Stromal cell of bone marrow (primary cell): Measurements from ENCODE around the gene RDX.
"Not testable (repeated sequence)": the region's sequence is repeated elsewhere in the genome, so short reads cannot be mapped to it uniquely, and the experiment has no call there.

Experiments used
- DNase-seq: peaks from one replicate; pipeline ENCODE4 v3.0.0-alpha.2; 2012; ENCODE audit warnings: low read depth

The RDX gene

GRCh38 chr11:110305169-110306018 lies 9.0 kb upstream of the RDX start:
- no peak for DNase-seq

DNA sequence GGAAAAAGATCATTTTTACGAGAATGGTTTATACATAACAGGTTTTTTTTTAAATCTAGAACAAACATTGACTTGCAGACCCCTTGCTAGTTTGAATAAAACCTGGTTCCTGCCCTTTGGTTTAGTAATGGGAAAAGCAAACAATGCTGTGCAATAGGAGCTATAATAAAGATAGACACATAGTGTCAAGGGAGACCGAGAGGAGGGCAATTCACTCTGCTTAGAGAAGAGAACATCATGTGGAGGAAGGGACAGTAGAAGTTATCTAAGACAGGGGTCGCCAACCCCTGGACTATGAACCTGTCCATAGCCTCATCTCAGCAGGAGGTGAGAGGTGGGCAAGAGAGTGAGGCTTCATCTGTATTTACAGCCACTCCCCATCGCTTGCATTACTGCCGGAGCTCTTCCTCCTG lies 7.0 kb upstream of the RDX start:
- no peak for DNase-seq

- DNase-seq: no peak
Observed at GRCh38 chr11:110301577-110301976, 5.2 kb upstream of the RDX start.

- DNase-seq: no peak
Observed at GRCh38 chr11:110301032-110301431, 4.6 kb upstream of the RDX start.

- DNase-seq: no peak
Observed at GRCh38 chr11:110299006-110299785, 2.8 kb upstream of the RDX start.

DNA sequence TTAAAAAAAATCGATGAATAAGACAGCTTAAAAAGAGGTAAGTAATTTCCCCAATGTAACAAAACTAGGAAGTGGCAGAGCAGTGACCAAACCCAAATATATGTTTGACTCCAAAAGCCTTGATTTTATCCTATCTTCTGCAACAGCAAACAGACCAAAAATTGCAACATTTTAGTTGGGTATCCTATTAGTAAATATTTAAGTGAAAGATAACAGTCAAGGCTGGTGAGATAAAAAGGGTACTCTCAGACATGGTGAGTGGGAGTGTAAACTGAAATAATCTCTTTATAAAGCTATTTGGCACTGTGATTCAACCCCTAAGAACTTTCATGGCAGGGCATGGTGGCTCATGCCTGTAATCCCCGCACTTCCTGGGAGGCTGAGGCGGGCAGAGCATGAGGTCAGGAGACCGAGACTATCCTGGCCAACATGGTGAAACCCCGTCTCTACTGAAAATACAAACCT lies 1.9 kb upstream of the RDX start:
- DNase-seq: no peak

- no peak for DNase-seq
Observed at GRCh38 chr11:110297726-110298300, 1.4 kb upstream of the RDX start.

- no peak for DNase-seq
Observed at GRCh38 chr11:110297076-110297725, 787 bp upstream of the RDX start.

GRCh38 chr11:110295531-110296225 lies 736 bp downstream of the RDX start:
- DNase-seq: peak; percentile 16

GRCh38 chr11:110295086-110295485 lies 1.3 kb downstream of the RDX start:
- DNase-seq: no peak

- no peak for DNase-seq
Observed at GRCh38 chr11:110294509-110294908, 1.9 kb downstream of the RDX start.

DNA sequence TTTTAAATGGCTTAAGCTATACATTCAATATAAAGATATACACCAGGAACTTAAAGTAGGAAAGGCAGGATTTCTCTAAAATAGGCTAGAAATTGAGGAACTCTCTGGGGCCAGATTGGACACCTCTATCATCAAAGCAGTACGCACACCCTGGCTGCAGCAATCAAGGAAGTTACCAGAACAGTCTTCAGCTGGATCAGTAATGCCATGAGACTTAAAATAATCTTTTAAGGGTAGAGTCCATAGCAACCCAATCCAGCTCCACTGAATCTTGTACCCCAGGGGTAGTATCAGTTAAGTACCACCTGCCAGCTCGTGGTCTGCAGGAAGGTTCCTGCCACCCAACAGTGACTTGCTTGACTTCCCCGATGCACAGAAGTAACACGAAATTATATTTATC lies 3.0 kb downstream of the RDX start:
- DNase-seq: no peak

- DNase-seq: not testable (repeated sequence)
Observed at GRCh38 chr11:110292146-110292545, 4.3 kb downstream of the RDX start.

DNA sequence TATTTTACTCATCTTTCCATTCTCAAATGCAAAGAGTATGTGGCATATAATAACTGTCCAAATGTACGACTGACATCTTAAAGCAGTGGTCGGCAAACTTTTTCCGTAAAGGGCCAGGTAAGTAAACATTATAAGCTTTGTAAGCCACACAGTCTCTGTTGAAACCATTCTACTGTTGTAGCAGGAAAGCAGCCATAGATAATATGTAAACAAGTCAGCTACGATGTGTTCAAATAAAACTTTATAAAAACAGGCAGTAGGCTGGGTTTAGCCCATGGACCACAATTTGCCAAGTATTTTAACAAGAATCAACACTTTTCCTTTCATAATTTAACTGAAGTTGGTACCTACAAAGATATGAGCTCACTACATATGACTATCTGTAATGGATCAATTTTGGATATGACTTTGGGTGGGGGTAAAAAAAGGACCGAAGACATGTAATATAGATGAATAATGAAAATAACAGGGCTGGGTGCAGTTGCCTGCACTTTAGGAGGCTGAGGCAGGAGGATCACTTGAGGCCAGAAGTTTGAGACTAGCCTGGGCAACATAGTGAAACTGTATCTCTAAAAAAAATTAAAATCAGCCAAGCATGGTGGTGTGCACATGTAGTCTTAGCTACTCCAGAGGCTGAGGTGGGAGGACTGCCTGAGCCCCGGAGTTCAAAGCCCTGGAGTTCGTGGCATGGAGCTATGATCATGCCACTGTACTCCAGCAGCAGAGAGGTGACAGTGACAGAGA lies 5.7 kb downstream of the RDX start:
- DNase-seq: no peak

- no peak for DNase-seq
Observed at GRCh38 chr11:110289472-110289871, 6.9 kb downstream of the RDX start.

GRCh38 chr11:110287537-110287936 lies 8.9 kb downstream of the RDX start:
- no peak for DNase-seq

GRCh38 chr11:110286298-110287040 lies 9.9 kb downstream of the RDX start:
- DNase-seq: no peak

DNA sequence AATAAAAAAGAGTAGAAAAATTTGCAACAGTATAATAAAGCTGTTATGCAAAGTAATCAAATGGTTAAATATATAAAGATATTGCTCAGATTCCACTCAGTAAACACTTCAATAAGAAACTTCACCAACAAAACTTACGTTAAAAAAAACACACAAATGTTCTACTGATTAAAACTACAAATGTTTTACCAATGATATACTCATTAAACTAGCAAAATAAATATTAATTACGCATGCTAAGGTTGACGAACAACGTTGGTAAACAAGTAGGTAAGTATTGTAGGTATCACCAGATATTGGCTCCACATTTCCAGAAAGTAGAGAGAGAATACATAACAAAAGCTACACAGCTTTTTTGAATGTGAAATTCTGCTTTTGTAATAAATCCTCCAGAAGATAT lies 12.6 kb downstream of the RDX start:
- no peak for DNase-seq

- not testable (repeated sequence) for DNase-seq
Observed at GRCh38 chr11:110280595-110280994, 15.8 kb downstream of the RDX start.

GRCh38 chr11:110279881-110280280 lies 16.5 kb downstream of the RDX start:
- no peak for DNase-seq
